Astrocyte (in vitro differentiated cells and primary cell): ENCODE results near the gene DCUN1D1. TPM values are rescaled to one million over a fixed set of nuclear protein-coding genes. Genes with fewer than 3 reads are reported as not detected.
A peak's percentile ranks its signal among the peaks of the same experiment; 100 is the strongest.

ENCODE experiments used
- DNase-seq: peaks from one replicate; pipeline ENCODE4 v3.0.0-alpha.2; 2010; ENCODE audit warnings: low read depth
- FAIRE-seq: peaks from 2 replicates; lab custom pipeline; 2011; peaks lifted over from hg19 to GRCh38; lab: Jason Lieb, UNC
- H2AFZ ChIP-seq: 2 replicates; pipeline ENCODE4 v1.6.0; 2012; ENCODE audit warnings: low read depth, low read length, inconsistent platforms
- H3K27ac ChIP-seq: 2 replicates; pipeline ENCODE4 v1.5.1; 2011; ENCODE audit warnings: low read depth, low read length, inconsistent platforms
- H3K27me3 ChIP-seq: 2 replicates; pipeline ENCODE4 v1.6.0; 2011; ENCODE audit warnings: low read length, inconsistent platforms; ENCODE audit not compliant: insufficient read depth
- H3K36me3 ChIP-seq: 2 replicates; pipeline ENCODE4 v1.5.1; 2011; ENCODE audit warnings: low read length, inconsistent platforms; ENCODE audit not compliant: insufficient read depth
- H3K4me1 ChIP-seq: 2 replicates; pipeline ENCODE4 v1.5.1; 2011; ENCODE audit warnings: low read length, inconsistent platforms; ENCODE audit not compliant: insufficient read depth
- H3K4me2 ChIP-seq: 2 replicates; pipeline ENCODE4 v1.6.0; 2012; ENCODE audit warnings: low read length, inconsistent platforms
- H3K4me3 ChIP-seq: 2 replicates; pipeline ENCODE4 v1.5.1; 2011; ENCODE audit warnings: low read depth, mild to moderate bottlenecking, low read length, inconsistent platforms; ENCODE audit not compliant: insufficient read depth
- H3K79me2 ChIP-seq: 2 replicates; pipeline ENCODE4 v1.6.0; 2012; ENCODE audit warnings: mild to moderate bottlenecking, low read length, inconsistent platforms; ENCODE audit not compliant: insufficient read depth
- H3K9ac ChIP-seq: 2 replicates; pipeline ENCODE4 v1.6.0; 2012; ENCODE audit warnings: mild to moderate bottlenecking, low read length, inconsistent platforms
- H3K9me3 ChIP-seq: 2 replicates; pipeline ENCODE4 v1.5.1; 2012; ENCODE audit warnings: low read depth, mild to moderate bottlenecking, low read length, inconsistent platforms; ENCODE audit not compliant: insufficient read depth
- H4K20me1 ChIP-seq: 2 replicates; pipeline ENCODE4 v1.6.0; 2012; ENCODE audit warnings: low read length, inconsistent platforms; ENCODE audit not compliant: insufficient read depth
- H3K27ac Mint-ChIP-seq: one replicate; pipeline ENCODE4 v1.8.0; 2021; ENCODE audit warnings: mild to moderate bottlenecking, mixed read lengths; ENCODE audit not compliant: unreplicated experiment
- H3K27me3 Mint-ChIP-seq: one replicate; pipeline ENCODE4 v1.8.0; 2021; ENCODE audit warnings: low read depth, mixed read lengths; ENCODE audit not compliant: unreplicated experiment
- H3K36me3 Mint-ChIP-seq: one replicate; pipeline ENCODE4 v1.8.0; 2021; ENCODE audit warnings: low read depth, mixed read lengths; ENCODE audit not compliant: unreplicated experiment
- H3K4me1 Mint-ChIP-seq: one replicate; pipeline ENCODE4 v1.8.0; 2021; ENCODE audit warnings: low read depth, mixed read lengths; ENCODE audit not compliant: unreplicated experiment
- H3K4me3 Mint-ChIP-seq: one replicate; pipeline ENCODE4 v1.8.0; 2021; ENCODE audit warnings: mild to moderate bottlenecking, moderate library complexity, mixed read lengths; ENCODE audit not compliant: unreplicated experiment
- H3K9me3 Mint-ChIP-seq: one replicate; pipeline ENCODE4 v1.8.0; 2021; ENCODE audit warnings: mild to moderate bottlenecking, mixed read lengths; ENCODE audit not compliant: unreplicated experiment
- EZH2 ChIP-seq: IDR thresholded peaks from 2 replicates; pipeline ENCODE4 v1.6.1; 2012; ENCODE audit warnings: mild to moderate bottlenecking, low read length, inconsistent platforms; ENCODE audit not compliant: insufficient read depth
- total RNA-seq: library from RNA; stranded (reverse); gene quantifications from 2 replicates; pipeline ENCODE4 v1.2.1, GENCODE V29; 2021
- TF ChIP-seq, protein P1 (sequence below): IDR thresholded peaks from 2 replicates; pipeline ENCODE4 v1.5.1; 2011; ENCODE audit warnings: low read depth, mild to moderate bottlenecking, inconsistent platforms, low read length, moderate library complexity; ENCODE audit not compliant: insufficient read depth

Gene DCUN1D1
- total RNA-seq, 1 donor from 2014 or later, result 50.2 TPM

DNA sequence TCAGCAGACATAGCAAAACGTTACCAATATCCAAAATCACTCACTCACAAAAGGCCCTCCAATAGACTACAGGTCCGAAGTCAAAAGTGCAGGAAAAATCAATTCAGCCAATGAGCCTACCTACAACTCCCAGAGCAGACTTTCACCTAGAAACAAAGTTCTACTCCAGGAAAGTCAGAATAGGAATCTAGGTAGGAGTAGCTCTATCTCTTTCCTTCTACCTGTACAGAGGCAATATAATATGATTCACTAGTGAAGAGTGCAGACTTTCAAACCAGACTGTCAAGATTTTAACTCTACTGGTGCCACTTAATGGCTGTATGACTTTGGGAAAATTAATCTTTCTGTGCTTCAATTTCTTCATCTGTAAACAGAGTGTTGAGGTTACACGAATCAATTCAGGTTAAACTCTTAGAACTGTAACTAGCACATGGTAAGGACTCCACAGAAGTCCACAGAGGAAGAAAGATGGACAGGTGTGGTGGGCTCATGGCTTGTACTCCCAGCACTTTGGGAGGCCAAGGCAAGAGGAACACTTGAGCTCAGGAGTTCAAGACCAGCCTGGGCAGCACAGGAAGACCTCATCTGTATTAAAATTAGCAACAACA lies 9.4 kb downstream of the DCUN1D1 start:
- no peak for TF ChIP-seq EZH2
- TF ChIP-seq, protein P1, sequence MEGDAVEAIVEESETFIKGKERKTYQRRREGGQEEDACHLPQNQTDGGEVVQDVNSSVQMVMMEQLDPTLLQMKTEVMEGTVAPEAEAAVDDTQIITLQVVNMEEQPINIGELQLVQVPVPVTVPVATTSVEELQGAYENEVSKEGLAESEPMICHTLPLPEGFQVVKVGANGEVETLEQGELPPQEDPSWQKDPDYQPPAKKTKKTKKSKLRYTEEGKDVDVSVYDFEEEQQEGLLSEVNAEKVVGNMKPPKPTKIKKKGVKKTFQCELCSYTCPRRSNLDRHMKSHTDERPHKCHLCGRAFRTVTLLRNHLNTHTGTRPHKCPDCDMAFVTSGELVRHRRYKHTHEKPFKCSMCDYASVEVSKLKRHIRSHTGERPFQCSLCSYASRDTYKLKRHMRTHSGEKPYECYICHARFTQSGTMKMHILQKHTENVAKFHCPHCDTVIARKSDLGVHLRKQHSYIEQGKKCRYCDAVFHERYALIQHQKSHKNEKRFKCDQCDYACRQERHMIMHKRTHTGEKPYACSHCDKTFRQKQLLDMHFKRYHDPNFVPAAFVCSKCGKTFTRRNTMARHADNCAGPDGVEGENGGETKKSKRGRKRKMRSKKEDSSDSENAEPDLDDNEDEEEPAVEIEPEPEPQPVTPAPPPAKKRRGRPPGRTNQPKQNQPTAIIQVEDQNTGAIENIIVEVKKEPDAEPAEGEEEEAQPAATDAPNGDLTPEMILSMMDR, result no peak
- FAIRE-seq, result no peak
- Histone ChIP-seq H3K36me3 (no peaks in the 10 kb centered on the region), H3K4me1 (peaks cover 8% of the 10 kb centered on the region), H3K27me3 (no peaks in the 10 kb centered on the region), H3K79me2 (peaks cover 96% of the 10 kb centered on the region), H3K4me2 (no peak overlapping the region), H4K20me1 (peaks cover 38% of the 10 kb centered on the region), H3K9ac (no peak overlapping the region), H2AFZ (no peak overlapping the region), H3K4me3 (no peak overlapping the region), H3K27ac (no peak overlapping the region), H3K9me3 (no peaks in the 10 kb centered on the region)
- H3K27me3 Mint-ChIP-seq, result no peaks in the 10 kb centered on the region
- peaks cover 1% of the 10 kb centered on the region for H3K36me3 Mint-ChIP-seq
- H3K4me3 Mint-ChIP-seq, result no peak overlapping the region
- no peaks in the 10 kb centered on the region for H3K9me3 Mint-ChIP-seq
- no peak overlapping the region for H3K27ac Mint-ChIP-seq
- H3K4me1 Mint-ChIP-seq, result peaks cover 24% of the 10 kb centered on the region
- DNase-seq, result no peak

DNA sequence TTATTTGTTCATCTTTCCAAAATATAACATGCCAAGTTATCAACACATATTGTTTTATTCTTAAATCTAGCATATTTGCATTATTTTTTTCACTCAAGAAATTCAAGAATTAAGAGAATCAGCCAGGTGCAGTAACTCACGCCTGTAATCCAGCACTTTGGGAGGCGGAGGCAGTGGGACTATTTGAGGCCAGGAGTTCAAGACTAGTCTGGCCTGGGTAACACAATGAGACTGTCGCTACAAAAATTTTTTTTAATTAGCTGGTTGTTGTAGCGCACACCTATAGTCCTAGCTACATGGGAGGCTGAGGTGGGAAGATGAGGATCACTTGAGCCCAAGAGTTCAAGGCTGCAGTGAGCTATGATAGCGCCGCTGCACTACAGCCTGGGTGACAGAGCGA lies 10.5 kb downstream of the DCUN1D1 start:
- peaks cover 24% of the 10 kb centered on the region for H3K4me1 Mint-ChIP-seq
- Histone ChIP-seq H3K9me3 (no peaks in the 10 kb centered on the region), H3K27ac (peak overlapping the region; percentile 59)

More for the DNA sequence above, 10.5 kb downstream of the DCUN1D1 start:
- DNase-seq (no peak), FAIRE-seq (no peak)
- no peak overlapping the region for H2AFZ ChIP-seq
- no peak overlapping the region for H3K4me3 ChIP-seq
- H3K27ac Mint-ChIP-seq, result no peak overlapping the region
- H3K9ac ChIP-seq, result peak overlapping the region; percentile 31
- H3K9me3 Mint-ChIP-seq, result no peaks in the 10 kb centered on the region
- TF ChIP-seq, protein P1, result no peak
- TF ChIP-seq EZH2, result no peak
- no peak overlapping the region for H3K4me2 ChIP-seq
- no peak overlapping the region for H3K4me3 Mint-ChIP-seq
- no peaks in the 10 kb centered on the region for H3K36me3 ChIP-seq
- peaks cover 94% of the 10 kb centered on the region for H3K79me2 ChIP-seq
- H3K36me3 Mint-ChIP-seq, result peaks cover 1% of the 10 kb centered on the region
- peaks cover 33% of the 10 kb centered on the region for H4K20me1 ChIP-seq
- no peaks in the 10 kb centered on the region for H3K27me3 Mint-ChIP-seq
- H3K27me3 ChIP-seq, result no peaks in the 10 kb centered on the region
- peaks cover 8% of the 10 kb centered on the region for H3K4me1 ChIP-seq
